Astrocyte (in vitro differentiated cells and primary cell): ENCODE data around the gene EPHA6.

Source experiments
- CTCF ChIP-seq: IDR thresholded peaks from 2 replicates; pipeline ENCODE4 v1.5.1; 2011; ENCODE audit warnings: low read depth, mild to moderate bottlenecking, inconsistent platforms, low read length, moderate library complexity; ENCODE audit not compliant: insufficient read depth
- EZH2 ChIP-seq: IDR thresholded peaks from 2 replicates; pipeline ENCODE4 v1.6.1; 2012; ENCODE audit warnings: mild to moderate bottlenecking, low read length, inconsistent platforms; ENCODE audit not compliant: insufficient read depth

GRCh38 chr3:97108136-97108535, 293.7 kb downstream of the EPHA6 start:
- TF ChIP-seq CTCF (no peak), EZH2 (no peak)
